Tibial nerve (tissue), 4 donors: ENCODE data around the gene CHRM4.

Experiments
- EP300 ChIP-seq, 2 donors: sonication (generic); formaldehyde crosslinking; IDR thresholded peaks; one replicate each; pipeline ENCODE4 v1.6.1; 2017; ENCODE audit warnings: antibody characterized with exemption in 2 of 2, mild to moderate bottlenecking in 1 of 2
- POLR2A ChIP-seq, 2 donors: fragments of 450-650 bp; IDR thresholded peaks; one replicate each; pipeline ENCODE4 v1.6.1; 2017; ENCODE audit warnings: antibody characterized with exemption in 2 of 2, mild to moderate bottlenecking in 2 of 2, moderate library complexity in 2 of 2
- TF ChIP-seq, protein P1 (sequence below), 5 experiments: fragments of 200-600 bp in 3 of 5; fragments of 450-650 bp in 2 of 5; sonication (generic) in 3 of 5; IDR thresholded peaks; one replicate each; pipeline ENCODE4 v1.5.1; 2016 to 2019; ENCODE audit warnings: antibody characterized with exemption in 5 of 5, mild to moderate bottlenecking in 3 of 5, moderate library complexity in 2 of 5

DNA sequence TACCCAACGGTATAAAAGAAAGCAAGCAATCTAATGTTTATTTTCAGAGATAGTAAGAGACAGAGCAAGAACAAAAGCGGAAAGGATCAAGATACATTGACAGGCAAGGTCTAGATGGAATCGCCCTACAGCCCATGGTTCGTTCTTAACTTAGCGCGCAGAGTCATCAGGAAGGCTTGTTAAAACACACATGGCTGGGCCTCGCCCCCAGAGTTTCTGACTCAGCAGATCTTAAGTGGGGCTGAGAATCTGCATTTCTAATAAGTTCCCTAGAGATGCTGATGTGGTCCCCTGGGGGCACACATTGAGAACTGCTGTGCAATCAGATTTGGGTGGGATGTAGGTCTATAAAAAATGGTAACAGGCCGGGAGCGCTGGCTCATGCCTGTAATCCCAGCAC lies 35.8 kb upstream of the CHRM4 start:
- TF ChIP-seq, protein P1, sequence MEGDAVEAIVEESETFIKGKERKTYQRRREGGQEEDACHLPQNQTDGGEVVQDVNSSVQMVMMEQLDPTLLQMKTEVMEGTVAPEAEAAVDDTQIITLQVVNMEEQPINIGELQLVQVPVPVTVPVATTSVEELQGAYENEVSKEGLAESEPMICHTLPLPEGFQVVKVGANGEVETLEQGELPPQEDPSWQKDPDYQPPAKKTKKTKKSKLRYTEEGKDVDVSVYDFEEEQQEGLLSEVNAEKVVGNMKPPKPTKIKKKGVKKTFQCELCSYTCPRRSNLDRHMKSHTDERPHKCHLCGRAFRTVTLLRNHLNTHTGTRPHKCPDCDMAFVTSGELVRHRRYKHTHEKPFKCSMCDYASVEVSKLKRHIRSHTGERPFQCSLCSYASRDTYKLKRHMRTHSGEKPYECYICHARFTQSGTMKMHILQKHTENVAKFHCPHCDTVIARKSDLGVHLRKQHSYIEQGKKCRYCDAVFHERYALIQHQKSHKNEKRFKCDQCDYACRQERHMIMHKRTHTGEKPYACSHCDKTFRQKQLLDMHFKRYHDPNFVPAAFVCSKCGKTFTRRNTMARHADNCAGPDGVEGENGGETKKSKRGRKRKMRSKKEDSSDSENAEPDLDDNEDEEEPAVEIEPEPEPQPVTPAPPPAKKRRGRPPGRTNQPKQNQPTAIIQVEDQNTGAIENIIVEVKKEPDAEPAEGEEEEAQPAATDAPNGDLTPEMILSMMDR (IDR thresholded peaks at IDR 0.05): no peak
- TF ChIP-seq POLR2A (IDR thresholded peaks at IDR 0.05) (no peak), EP300 (IDR thresholded peaks at IDR 0.05) (no peak)
